K562 (cell line): ENCODE data around the gene UMAD1. TPM values are rescaled to one million over a fixed set of nuclear protein-coding genes. Genes with fewer than 3 reads are reported as not detected.

Experiments used
- ATAC-seq: fragments of 200-7000 bp; cut with Tn5 transposase; 3 replicates; pipeline ENCODE4 v1.9.1; 2020; ENCODE audit warnings: moderate library complexity
- BruUV-seq: library from RNA; stranded (reverse); fragments of 400-500 nt; replicated peaks from 2 replicates; lab custom pipeline; 2021; lab: Mats Ljungman, UMichigan
- CTCF ChIA-PET: fragments of 300-600 bp; formaldehyde crosslinking; extraction: SDS; loops from one replicate; lab custom pipeline; 2021; ENCODE audit warnings: low intra/inter-chr PET ratio; lab: Yijun Ruan, JAX
- POLR2A ChIA-PET: fragments of 300-600, 350-650 bp; sonication (Branson Sonifier 250); formaldehyde crosslinking; extraction: SDS; loops from one replicate; lab custom pipeline; 2021; ENCODE audit warnings: antibody characterized with exemption, inconsistent platforms; lab: Yijun Ruan, JAX
- DNase-seq, 4 experiments: peaks; one replicate each; pipeline versions ENCODE4 v3.0.0 to v3.0.0-alpha.2; 2011 to 2018; ENCODE audit warnings: low spot score in 3 of 4, mixed read lengths in 3 of 4; ENCODE audit errors: extremely low read depth in 1 of 4
- FAIRE-seq: peaks from 2 replicates; lab custom pipeline; 2011; peaks lifted over from hg19 to GRCh38; lab: Jason Lieb, UNC
- H2AFZ ChIP-seq: 2 replicates; pipeline ENCODE4 v1.6.0; 2011; ENCODE audit warnings: low read depth, low read length, control low read depth, inconsistent platforms
- H3K27ac ChIP-seq: fragments of 200-600 bp; 3 replicates; pipeline ENCODE4 v1.8.0; 2011; ENCODE audit warnings: low read depth, mild to moderate bottlenecking, control low read depth, inconsistent platforms, low read length, moderate library complexity, mixed read lengths; ENCODE audit errors: extremely low read depth
- H3K27me3 ChIP-seq, 2 experiments: fragments of 300-600 bp in 1 of 2; 2 replicates in 1 of 2; 3 replicates in 1 of 2; pipeline versions ENCODE4 v1.6.0 to v1.8.0; 2011; ENCODE audit warnings: inconsistent platforms in 2 of 2, low read length in 2 of 2, mild to moderate bottlenecking in 1 of 2, mixed read lengths in 1 of 2, moderate library complexity in 1 of 2; ENCODE audit not compliant: control insufficient read depth in 2 of 2, insufficient read depth in 2 of 2
- H3K36me3 ChIP-seq: fragments of 300-600 bp; 3 replicates; pipeline ENCODE4 v1.8.0; 2011; ENCODE audit warnings: mild to moderate bottlenecking, low read length, inconsistent platforms; ENCODE audit not compliant: control insufficient read depth, insufficient read depth
- H3K4me1 ChIP-seq, 2 experiments: fragments of 200-600 bp in 1 of 2; replicated peaks in 1 of 2; 2 replicates in 1 of 2; 3 replicates in 1 of 2; pipeline versions ENCODE4 v1.5.1 to v1.8.0; 2011; ENCODE audit warnings: inconsistent platforms in 2 of 2, low read length in 2 of 2, mild to moderate bottlenecking in 1 of 2, mixed read lengths in 1 of 2, moderate library complexity in 1 of 2; ENCODE audit not compliant: control insufficient read depth in 2 of 2, insufficient read depth in 2 of 2
- H3K4me2 ChIP-seq: 2 replicates; pipeline ENCODE4 v1.6.1; 2011; ENCODE audit warnings: low read length, control low read depth, inconsistent platforms, mixed read lengths; ENCODE audit not compliant: insufficient read depth
- H3K4me3 ChIP-seq: fragments of 200-600 bp; sonication (generic), shearing (Covaris generic); 2 replicates; pipeline ENCODE4 v1.5.1; 2016; ENCODE audit warnings: control low read depth, inconsistent platforms
- H3K79me2 ChIP-seq: fragments of 200-600 bp; 3 replicates; pipeline ENCODE4 v1.8.0; 2011; ENCODE audit warnings: low read length, inconsistent platforms; ENCODE audit not compliant: control insufficient read depth, insufficient read depth
- H3K9ac ChIP-seq, 2 experiments: 2 replicates each; pipeline versions ENCODE4 v1.6.0 to v1.6.1; 2011; ENCODE audit warnings: low read depth in 2 of 2, low read length in 2 of 2, control low read depth in 1 of 2, inconsistent platforms in 1 of 2, mild to moderate bottlenecking in 1 of 2, mixed read lengths in 1 of 2; ENCODE audit not compliant: insufficient read depth in 1 of 2
- H3K9me1 ChIP-seq: one replicate; pipeline ENCODE4 v1.6.0; 2011; ENCODE audit warnings: inconsistent platforms, mild to moderate bottlenecking, low read length, moderate library complexity; ENCODE audit not compliant: control insufficient read depth, insufficient read depth
- H3K9me3 ChIP-seq: replicated peaks from 2 replicates; pipeline ENCODE4 v1.5.1; 2011; ENCODE audit warnings: low read depth, low read length, inconsistent platforms; ENCODE audit not compliant: control insufficient read depth, insufficient read depth
- H4K20me1 ChIP-seq: replicated peaks from 2 replicates; pipeline ENCODE4 v1.6.1; 2011; ENCODE audit warnings: low read length, inconsistent platforms, mixed read lengths; ENCODE audit not compliant: control insufficient read depth, insufficient read depth
- CREB1 ChIP-seq, 2 experiments: sonication (generic) in 1 of 2; formaldehyde crosslinking in 1 of 2; IDR thresholded peaks; 2 replicates each; pipeline versions ENCODE4 v1.6.1 to v1.8.0; 2012 to 2022; ENCODE audit warnings: inconsistent platforms in 1 of 2, mild to moderate bottlenecking in 1 of 2, missing genetic modification reagents in 1 of 2, moderate library complexity in 1 of 2
- ESRRA ChIP-seq: fragments of 450-650 bp; IDR thresholded peaks from 2 replicates; pipeline ENCODE4 v1.6.1; 2014; ENCODE audit warnings: low read depth, mild to moderate bottlenecking, moderate library complexity, borderline replicate concordance
- GTF2A2 ChIP-seq: IDR thresholded peaks from 2 replicates; pipeline ENCODE4 v1.6.1; 2016; ENCODE audit warnings: mild to moderate bottlenecking, missing genetic modification characterization, missing compliant biosample characterization
- HMGN3 ChIP-seq: IDR thresholded peaks from 2 replicates; pipeline ENCODE4 v1.6.1; 2011; ENCODE audit warnings: borderline replicate concordance, low read depth, mild to moderate bottlenecking, mixed read lengths, low read length; ENCODE audit not compliant: insufficient read length; ENCODE audit errors: extremely low read depth
- MTF1 ChIP-seq: fragments of 250-450 bp; sonication (Bioruptor Pico); IDR thresholded peaks from 2 replicates; pipeline ENCODE4 v1.9.0; 2021; ENCODE audit warnings: moderate library complexity, mild to moderate bottlenecking, inconsistent platforms, borderline replicate concordance
- PPARD ChIP-seq: fragments of 250-450 bp; sonication (Bioruptor Pico); IDR thresholded peaks from 2 replicates; pipeline ENCODE4 v1.8.0; 2022; ENCODE audit warnings: inconsistent platforms, mild to moderate bottlenecking, moderate library complexity
- SMAD4 ChIP-seq: fragments of 250-450 bp; sonication (Bioruptor Pico); conservative IDR thresholded peaks from 2 replicates; pipeline ENCODE4 v1.8.0; 2021; ENCODE audit warnings: inconsistent platforms, mild to moderate bottlenecking, moderate library complexity
- TCFL5 ChIP-seq: fragments of 250-450 bp; sonication (Bioruptor Pico); conservative IDR thresholded peaks from 2 replicates; pipeline ENCODE4 v1.6.1; 2021; ENCODE audit warnings: mild to moderate bottlenecking, moderate library complexity, matching md5 sums
- ZEB2 ChIP-seq: fragments of 450-650 bp; IDR thresholded peaks from 2 replicates; pipeline ENCODE4 v1.6.1; 2016
- ZNF124 ChIP-seq: sonication (generic); formaldehyde crosslinking; IDR thresholded peaks from 2 replicates; pipeline ENCODE4 v1.8.1; 2022; ENCODE audit warnings: missing genetic modification reagents
- ZNF134 ChIP-seq: fragments of 250-450 bp; sonication (Bioruptor Pico); conservative IDR thresholded peaks from 2 replicates; pipeline ENCODE4 v1.4.0; 2020
- ZNF551 ChIP-seq: fragments of 250-450 bp; sonication (Bioruptor Pico); IDR thresholded peaks from 2 replicates; pipeline ENCODE4 v1.5.0; 2021; ENCODE audit warnings: mild to moderate bottlenecking, moderate library complexity
- ZNF586 ChIP-seq: fragments of 450-650 bp; formaldehyde crosslinking; conservative IDR thresholded peaks from 2 replicates; pipeline ENCODE4 v1.4.0; 2020; ENCODE audit warnings: mild to moderate bottlenecking, moderate library complexity
- WGBS: fragments of 100-300 bp; shearing (Covaris generic); methylation state at CpG from one replicate; pipeline ENCODE4 v1.1.6; 2016; ENCODE audit warnings: low coverage, mixed read lengths; ENCODE audit not compliant: insufficient coverage; ENCODE audit errors: missing lambda C conversion rate; 5-methylcytosine and 5-hydroxymethylcytosine counted together
- in situ Hi-C: fragments of 300-500 bp; cut with MboI; formaldehyde crosslinking; loops from 4 replicates; pipeline ENCODE4 v1.15.0; 2018; ENCODE audit warnings: inconsistent platforms, mixed read lengths
- intact Hi-C: fragments of 100-400 bp; cut with micrococcal nuclease; formaldehyde crosslinking; loops from 2 replicates; pipeline ENCODE4 v1.14.2; 2022
- polyA plus RNA-seq, 8 experiments: library from polyadenylated mRNA; depleted of rRNA in 4 of 8; stranded (reverse) in 5 of 8; unstranded in 3 of 8; fragments of >200 nt; fragmentation: Nextera tagmentation in 2 of 8; fragmentation: Illumina TruSeq in 1 of 8; extraction: Ambion mirVana in 2 of 8; extraction: Trizol in 1 of 8; gene quantifications; 2 replicates each; pipeline versions ENCODE4 v1.2.1 to v1.2.3, GENCODE V29; 2011 to 2014; ENCODE audit warnings: inconsistent platforms in 1 of 8, missing spikeins in 1 of 8
- total RNA-seq, 7 experiments: library from RNA; depleted of rRNA in 6 of 7; stranded (reverse); fragments of >200 nt in 6 of 7; fragmentation: Illumina TruSeq in 2 of 7; extraction: Trizol in 2 of 7; gene quantifications; 2 replicates each; pipeline versions ENCODE4 v1.2.1 to v1.2.3, GENCODE V29; 2011 to 2021; ENCODE audit warnings: low replicate concordance in 1 of 7
- TF ChIP-seq, protein P1 (sequence below): fragments of 450-650 bp; IDR thresholded peaks from 2 replicates; pipeline ENCODE4 v1.6.1; 2016; ENCODE audit warnings: antibody characterized with exemption
- TF ChIP-seq, protein P2 (sequence below): sonication (generic); formaldehyde crosslinking; IDR thresholded peaks from 2 replicates; pipeline ENCODE4 v1.8.0; 2023; ENCODE audit warnings: missing genetic modification reagents, mild to moderate bottlenecking, borderline replicate concordance

UMAD1 gene
- total and polyA plus RNA-seq, 9 of the 15 experiments (the other 6 are each of a cell fraction or from before 2014, with no cell fraction given) = 9.0 to 26.7 (median 13.3) TPM

DNA sequence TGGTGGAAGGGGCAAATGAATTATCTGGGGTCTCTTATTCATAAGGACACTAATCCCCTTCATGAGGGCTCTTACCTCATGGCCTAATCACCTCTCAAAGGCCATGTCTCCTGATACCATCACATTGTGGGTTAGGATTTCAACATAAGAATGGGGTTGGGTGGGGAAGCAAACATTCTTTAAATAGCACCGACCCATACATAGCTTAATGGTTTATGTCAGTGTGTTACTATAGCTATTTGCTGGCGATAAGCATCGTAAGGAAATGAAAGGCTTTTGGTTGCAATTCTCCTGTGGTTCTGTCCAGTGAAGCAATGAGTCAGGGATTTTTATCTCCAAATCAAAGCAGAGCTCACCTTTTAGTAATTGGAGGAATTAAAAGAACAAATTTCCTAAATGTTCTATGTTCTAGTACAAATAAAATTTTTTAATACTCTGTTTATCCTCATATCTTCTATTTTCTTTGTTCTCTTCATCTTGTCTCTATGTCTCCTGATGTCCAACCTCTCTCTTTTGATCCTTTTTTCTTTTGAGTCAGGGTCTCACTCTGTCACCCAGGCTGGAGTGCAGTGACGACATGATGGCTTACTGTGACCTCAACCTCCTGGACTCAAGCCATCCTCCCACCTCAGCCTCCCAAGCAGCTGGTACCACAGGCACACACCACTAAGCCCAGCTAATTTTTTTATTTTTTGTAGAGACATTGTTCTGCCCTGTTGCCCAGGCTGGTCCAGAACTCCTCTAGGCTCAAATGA, 271.0 kb downstream of the UMAD1 start:
- CTCF ChIA-PET = no interaction called here
- WGBS = 11% methylated on average over 4 of the region's 4 CpGs
- TF ChIP-seq ZNF134 (CRISPR knock-in tag) = no peak
- no peak for TF ChIP-seq ESRRA
- TF ChIP-seq TCFL5 = no peak
- TF ChIP-seq ZNF586 = no peak
- TF ChIP-seq ZNF551 = no peak
- TF ChIP-seq CREB1 (IDR thresholded peaks at IDR 0.05) = no peak
- TF ChIP-seq CREB1 (CRISPR knock-in tag; IDR thresholded peaks at IDR 0.05) = no peak
- TF ChIP-seq, protein P1, sequence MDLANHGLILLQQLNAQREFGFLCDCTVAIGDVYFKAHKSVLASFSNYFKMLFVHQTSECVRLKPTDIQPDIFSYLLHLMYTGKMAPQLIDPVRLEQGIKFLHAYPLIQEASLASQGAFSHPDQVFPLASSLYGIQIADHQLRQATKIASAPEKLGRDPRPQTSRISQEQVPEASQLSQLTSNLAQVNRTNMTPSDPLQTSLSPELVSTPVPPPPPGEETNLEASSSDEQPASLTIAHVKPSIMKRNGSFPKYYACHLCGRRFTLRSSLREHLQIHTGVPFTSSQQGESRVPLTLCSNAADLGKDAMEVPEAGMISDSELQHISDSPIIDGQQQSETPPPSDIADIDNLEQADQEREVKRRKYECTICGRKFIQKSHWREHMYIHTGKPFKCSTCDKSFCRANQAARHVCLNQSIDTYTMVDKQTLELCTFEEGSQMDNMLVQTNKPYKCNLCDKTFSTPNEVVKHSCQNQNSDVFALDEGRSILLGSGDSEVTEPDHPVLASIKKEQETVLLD = no peak
- no peak for TF ChIP-seq MTF1 (CRISPR knock-in tag)
- no peak for TF ChIP-seq HMGN3
- no peak for TF ChIP-seq ZEB2
- no peak for TF ChIP-seq SMAD4
- TF ChIP-seq, protein P2, sequence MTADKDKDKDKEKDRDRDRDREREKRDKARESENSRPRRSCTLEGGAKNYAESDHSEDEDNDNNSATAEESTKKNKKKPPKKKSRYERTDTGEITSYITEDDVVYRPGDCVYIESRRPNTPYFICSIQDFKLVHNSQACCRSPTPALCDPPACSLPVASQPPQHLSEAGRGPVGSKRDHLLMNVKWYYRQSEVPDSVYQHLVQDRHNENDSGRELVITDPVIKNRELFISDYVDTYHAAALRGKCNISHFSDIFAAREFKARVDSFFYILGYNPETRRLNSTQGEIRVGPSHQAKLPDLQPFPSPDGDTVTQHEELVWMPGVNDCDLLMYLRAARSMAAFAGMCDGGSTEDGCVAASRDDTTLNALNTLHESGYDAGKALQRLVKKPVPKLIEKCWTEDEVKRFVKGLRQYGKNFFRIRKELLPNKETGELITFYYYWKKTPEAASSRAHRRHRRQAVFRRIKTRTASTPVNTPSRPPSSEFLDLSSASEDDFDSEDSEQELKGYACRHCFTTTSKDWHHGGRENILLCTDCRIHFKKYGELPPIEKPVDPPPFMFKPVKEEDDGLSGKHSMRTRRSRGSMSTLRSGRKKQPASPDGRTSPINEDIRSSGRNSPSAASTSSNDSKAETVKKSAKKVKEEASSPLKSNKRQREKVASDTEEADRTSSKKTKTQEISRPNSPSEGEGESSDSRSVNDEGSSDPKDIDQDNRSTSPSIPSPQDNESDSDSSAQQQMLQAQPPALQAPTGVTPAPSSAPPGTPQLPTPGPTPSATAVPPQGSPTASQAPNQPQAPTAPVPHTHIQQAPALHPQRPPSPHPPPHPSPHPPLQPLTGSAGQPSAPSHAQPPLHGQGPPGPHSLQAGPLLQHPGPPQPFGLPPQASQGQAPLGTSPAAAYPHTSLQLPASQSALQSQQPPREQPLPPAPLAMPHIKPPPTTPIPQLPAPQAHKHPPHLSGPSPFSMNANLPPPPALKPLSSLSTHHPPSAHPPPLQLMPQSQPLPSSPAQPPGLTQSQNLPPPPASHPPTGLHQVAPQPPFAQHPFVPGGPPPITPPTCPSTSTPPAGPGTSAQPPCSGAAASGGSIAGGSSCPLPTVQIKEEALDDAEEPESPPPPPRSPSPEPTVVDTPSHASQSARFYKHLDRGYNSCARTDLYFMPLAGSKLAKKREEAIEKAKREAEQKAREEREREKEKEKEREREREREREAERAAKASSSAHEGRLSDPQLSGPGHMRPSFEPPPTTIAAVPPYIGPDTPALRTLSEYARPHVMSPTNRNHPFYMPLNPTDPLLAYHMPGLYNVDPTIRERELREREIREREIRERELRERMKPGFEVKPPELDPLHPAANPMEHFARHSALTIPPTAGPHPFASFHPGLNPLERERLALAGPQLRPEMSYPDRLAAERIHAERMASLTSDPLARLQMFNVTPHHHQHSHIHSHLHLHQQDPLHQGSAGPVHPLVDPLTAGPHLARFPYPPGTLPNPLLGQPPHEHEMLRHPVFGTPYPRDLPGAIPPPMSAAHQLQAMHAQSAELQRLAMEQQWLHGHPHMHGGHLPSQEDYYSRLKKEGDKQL (CRISPR knock-in tag) = no peak
- TF ChIP-seq ZNF124 (CRISPR knock-in tag) = no peak
- no peak for TF ChIP-seq GTF2A2 (tag)
- no peak for TF ChIP-seq PPARD (CRISPR knock-in tag)

More for the DNA sequence above, 271.0 kb downstream of the UMAD1 start:
- no peaks in the 10 kb centered on the region for H3K9me1 ChIP-seq
- no peaks in the 10 kb centered on the region for H4K20me1 ChIP-seq
- no peaks in the 10 kb centered on the region for H3K4me1 ChIP-seq
- H3K9me3 ChIP-seq = no peaks in the 10 kb centered on the region
- H3K36me3 ChIP-seq = no peaks in the 10 kb centered on the region
- H3K27ac ChIP-seq = no peak overlapping the region
- no peaks in the 10 kb centered on the region; a peak in 2 of 5 replicates for H3K27me3 ChIP-seq
- no TSS peak for BruUV-seq
- FAIRE-seq (no peak), DNase-seq (no peak), ATAC-seq (no peak)
- H3K4me2 ChIP-seq = no peak overlapping the region
- no peak overlapping the region for H2AFZ ChIP-seq
- in situ Hi-C loops (no loop called here), intact Hi-C loops (no loop called here)
- POLR2A ChIA-PET = interaction anchor here (0.9 kb wide), 1 partner anchor 56 kb away, joined by 3 read pairs; no protein-coding TSS in a partner anchor
- H3K79me2 ChIP-seq = no peaks in the 10 kb centered on the region
- H3K9ac ChIP-seq = no peak overlapping the region
- no peak overlapping the region for H3K4me3 ChIP-seq
